GM19452 (cell line): ENCODE measurements around the gene CLEC20A.

Experiments
- ATAC-seq: cut with Tn5 transposase; IDR thresholded peaks from one replicate; pipeline ENCODE4 v1.9.1; 2021; ENCODE audit not compliant: unreplicated experiment

CLEC20A gene

DNA sequence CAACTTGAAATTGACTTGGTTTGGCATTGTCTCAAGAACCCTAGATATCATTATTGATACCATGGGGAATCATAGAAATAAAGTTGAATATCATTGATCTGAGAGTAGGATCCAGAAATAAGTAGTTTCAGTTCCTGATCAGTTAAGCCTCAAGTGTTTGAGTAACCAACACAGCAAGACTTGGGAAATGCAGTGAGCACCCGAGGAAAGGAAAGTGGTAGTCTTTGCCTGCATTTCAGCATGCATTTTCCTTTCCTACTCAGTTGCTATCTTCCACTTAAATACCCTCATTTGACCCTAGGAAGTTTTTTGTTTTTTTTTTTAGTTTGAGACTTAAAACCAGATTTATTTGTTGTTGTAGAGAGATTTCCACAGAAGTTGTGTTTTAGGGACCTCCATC, 18.9 kb downstream of the CLEC20A start:
- no peak for ATAC-seq

DNA sequence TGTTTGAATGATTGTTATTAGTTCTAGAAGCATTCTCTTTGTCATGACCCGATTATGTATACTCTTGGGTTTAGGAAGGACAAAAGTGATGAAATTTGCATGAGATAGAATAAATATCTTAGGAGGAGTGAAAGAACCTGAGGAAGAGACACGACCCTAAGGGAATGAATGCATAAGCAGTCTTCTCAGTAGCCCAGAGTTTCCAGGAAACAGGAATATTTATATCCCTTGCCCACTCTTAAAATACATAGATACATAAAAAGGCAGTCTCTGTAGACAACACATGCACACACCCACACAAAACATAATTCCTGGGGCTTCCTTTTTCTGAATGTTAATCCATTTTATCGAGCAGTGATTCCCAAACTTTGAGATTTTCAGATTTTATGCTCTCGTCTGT, 19.4 kb downstream of the CLEC20A start:
- no peak for ATAC-seq

DNA sequence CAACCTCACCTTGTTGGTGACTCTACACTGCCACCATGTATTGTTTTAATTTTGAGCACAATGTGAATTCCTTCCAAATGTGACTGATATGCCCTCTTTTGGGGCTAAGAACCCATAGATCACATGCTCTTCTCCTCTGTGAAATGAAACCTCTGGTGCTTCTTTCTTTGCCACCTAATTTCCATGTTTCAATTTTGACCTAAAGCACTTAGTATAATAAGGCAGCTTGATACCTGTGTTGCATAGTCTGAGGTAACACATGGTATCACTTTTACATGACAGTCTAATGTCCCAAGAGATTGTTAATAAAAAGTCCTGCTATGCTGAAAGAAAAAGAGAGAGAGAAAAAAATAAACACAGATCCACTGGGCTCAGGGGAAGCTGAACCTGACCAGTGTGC, 24.2 kb downstream of the CLEC20A start:
- no peak for ATAC-seq

DNA sequence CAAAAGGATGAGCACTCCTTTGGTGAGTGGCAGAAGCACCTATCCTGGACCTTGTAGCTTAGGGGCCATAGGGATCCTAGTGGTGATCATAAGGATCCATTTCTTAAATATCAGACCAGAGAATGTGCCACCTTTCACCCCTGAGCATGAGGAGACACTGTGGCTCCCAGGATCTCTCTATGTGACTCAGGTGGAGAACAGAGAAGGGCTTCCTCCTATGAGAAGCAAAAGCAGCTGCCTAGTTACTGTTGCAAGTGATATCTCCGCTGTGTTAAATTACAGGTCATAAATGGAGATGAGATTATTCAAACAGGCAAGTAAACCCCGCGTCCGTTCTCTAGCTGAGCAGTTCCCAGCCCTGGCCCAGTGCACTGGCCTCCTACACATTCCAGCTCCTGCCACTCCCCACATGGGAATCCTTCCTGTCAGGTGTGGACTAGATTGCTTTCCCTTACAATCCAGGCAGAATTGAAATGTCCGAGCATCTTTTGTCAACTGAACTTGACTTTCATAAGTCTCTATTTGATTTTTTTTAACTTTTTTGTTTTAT, 26.3 kb downstream of the CLEC20A start:
- ATAC-seq: no peak

DNA sequence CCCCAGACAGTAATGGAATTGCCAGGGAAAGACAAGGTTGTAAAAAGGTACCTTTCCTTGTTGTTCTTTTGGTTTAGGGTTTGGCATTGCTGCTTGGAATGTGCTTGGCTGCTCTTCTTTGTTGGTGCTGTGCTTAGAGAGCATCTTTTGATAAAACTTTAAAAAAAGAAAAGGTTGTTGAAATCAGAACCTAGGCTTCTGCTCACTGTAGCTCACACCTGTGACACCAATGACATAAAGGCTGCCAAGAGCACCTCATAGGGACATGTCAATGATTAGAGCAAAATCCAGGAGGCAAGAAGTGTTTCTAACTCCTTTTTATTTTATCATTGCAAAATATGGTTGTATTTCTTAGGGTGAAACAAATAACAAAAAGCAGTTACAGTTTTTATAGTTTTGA, 28.9 kb downstream of the CLEC20A start:
- ATAC-seq: no peak

DNA sequence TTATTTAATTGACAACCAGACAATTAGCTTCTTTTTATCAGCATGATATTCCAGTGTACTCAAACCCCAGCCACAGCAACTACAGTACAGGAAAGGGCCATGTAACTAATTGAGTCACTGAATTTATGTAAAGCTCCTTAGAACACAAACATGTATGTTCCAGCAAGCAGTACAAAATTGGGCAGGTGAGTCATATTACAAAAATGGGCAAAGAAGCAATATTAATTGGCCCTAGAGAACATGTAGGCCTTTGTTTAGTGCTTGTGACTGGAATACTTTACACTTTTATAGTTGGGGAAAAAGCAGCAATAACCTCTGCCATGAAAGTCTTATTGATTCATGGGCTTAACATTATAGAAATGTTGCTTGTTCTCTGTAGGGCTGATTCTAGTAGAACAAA, 31.8 kb downstream of the CLEC20A start:
- ATAC-seq: no peak

DNA sequence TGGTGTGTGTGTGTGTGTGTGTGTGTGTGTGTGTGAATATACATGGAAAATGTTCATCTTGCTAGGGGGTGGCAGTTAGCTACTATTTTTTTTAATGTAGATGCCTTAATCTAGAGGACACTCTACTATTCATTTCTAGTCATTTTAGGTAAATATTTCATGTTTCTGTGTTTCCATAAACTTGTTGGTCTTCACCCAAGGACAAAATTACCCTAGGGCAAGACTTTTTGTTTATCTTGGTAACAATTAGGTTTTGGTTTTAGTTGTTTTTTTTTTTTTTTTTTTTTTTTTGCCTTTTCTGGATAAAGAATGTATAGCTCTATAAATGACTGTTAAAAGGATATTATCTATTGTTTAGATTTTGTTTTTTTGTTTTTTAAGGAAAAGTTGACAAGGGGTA, 32.2 kb downstream of the CLEC20A start:
- no peak for ATAC-seq

DNA sequence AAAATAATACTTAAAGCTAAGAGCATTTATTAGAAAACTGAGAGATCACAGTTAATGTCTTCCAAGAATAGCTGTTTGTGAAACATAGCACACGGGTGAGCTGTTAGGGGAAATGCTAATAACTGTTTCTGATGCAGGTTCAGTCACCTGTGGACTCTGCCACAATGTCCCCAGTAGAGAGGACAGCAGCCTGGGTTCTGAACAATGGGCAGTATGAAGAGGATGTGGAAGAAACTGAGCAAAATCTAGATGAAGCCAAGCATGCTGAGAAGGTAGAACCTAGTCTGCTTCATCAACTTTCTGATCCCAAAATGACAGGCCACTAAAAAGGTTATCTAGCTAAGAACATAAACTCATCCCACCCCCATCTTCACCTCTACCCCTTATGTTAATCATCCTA, 32.6 kb downstream of the CLEC20A start:
- no peak for ATAC-seq

DNA sequence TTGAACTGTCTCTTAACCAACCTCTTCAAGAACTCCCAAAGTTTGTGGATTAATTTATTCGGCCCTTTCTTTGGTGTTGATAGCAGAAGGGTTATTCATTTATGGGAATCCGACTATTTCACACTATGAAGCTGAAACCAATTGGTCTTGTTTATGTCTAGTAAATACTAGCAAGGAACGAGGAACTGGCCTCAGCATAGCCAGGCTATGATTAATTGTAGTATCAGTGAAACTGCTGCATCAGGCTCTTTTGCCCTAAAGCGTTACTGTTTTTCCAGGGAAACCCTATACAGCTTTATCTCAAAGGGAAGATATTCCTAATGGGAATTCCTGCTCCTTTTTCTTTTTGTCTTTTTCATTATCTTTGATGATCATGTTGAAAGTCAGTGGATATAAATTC, 35.1 kb downstream of the CLEC20A start:
- ATAC-seq: no peak

DNA sequence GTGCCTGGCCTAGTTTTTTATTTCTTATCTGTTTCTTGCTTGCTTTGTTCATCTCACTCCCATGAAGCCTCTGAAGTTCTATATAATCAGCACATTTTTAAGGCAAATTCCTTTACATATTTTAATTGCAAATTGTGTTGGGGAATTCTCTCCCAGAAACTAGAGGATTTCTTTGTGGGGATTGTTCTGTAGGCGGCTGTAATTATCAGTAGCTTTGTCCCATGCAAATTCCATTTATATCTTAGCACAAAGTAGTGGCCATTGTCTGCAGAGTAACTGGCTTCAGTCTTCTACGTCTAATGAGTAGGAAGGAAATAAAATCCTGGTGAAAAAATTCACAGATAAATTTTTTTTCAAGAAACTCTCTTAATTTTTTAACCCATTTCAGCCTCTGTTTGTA, 35.7 kb downstream of the CLEC20A start:
- no peak for ATAC-seq

DNA sequence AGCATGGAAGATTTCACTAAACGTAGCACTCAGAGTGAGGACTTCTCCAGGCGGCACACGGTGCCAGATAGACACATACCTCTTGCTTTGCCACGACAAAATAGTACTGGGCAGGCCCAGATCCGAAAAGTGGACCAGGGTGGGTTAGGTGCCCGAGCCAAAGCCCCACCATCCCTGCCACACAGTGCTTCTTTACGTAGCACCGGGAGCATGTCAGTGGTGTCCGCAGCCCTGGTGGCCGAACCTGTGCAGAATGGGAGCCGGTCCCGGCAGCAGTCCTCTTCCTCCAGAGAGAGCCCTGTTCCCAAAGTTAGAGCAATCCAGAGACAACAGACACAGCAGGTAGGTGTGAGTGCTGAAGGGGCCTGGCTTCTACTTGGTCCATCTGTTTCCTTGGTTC, 38.6 kb downstream of the CLEC20A start:
- ATAC-seq: no peak

DNA sequence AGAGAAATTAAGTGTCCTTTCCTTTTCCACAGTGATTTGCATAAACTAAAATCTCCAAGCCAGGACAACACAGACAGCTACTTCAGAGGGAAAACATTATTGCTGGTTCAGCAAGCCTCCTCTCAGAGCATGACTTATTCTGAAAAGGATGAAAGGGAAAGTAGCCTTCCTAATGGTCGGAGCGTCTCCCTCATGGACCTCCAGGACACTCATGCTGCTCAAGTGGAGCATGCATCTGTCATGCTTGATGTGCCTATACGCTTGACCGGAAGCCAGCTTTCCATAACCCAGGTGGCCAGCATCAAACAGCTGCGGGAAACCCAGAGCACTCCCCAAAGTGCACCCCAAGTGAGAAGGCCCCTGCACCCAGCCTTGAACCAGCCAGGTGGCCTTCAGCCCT, 39.1 kb downstream of the CLEC20A start:
- no peak for ATAC-seq

DNA sequence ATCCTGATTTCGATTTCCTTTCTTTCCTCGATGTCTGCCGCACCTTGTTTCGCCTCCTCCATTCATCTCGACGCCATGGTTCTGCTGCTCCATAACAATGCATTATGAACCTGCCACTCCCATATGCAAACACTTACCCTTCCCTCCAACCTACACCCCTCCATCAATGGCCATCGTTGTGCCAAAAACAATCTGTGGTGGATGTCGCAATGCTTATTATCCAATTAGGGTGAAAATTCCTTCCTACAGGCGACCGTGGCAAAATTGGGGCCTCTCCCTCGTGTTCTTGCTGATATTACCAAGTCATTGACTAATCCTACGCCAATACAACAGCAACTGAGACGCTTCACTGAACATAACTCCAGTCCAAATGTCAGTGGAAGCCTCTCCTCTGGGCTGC, 40.3 kb downstream of the CLEC20A start:
- no peak for ATAC-seq

DNA sequence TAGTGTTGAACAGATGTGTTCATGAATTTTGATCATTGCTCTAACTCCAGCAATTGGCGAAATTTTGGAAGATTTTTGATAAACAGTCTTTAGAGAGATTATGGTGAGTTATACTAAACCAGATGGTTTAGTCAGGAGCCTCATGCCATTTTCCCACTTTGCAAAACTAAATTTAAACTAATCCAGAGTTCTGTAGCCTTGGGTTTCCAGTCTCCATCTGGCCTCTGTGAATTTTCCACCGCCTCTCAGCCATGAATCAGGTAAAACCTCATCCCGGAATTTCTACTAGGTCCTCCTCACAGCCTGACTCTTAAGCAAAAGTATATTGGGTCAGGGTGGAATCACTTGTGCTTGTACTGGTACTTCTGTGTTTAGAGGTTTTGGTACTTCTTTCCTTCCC, 44.8 kb downstream of the CLEC20A start:
- ATAC-seq: no peak

DNA sequence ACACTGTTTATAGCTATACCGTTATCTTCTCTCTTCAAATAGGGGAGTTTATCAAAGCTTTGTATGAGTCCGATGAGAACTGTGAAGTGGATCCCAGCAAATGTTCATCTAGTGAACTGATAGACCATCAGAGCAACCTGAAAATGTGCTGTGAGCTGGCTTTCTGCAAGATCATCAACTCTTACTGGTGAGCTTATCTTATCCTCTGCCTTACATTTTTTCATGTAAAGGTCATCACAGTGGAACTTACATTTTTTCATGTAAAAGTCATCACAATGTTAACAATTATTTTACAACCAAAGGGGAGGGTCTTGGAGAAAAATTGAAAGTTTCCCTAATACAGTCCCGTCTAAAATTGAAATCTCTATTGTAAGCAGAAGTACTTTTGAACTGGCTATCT, 45.2 kb downstream of the CLEC20A start:
- ATAC-seq: no peak

DNA sequence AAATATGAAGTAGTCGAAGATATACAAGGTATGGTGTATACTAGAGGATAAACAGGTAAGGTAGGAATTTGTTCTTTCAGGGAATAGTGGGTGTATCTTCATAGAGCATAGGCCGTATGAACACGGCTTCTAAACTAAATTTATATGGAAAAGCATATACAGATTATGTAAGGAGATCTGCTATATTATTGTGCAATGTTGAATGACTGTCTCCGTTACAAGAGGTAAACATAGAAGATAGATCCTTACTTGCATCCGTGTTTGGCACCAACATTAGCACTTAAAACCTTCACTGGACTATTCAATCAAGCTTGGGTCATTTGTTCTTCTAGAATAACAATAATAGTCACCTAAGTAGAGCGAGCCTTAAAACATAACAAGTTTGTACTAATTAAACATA, 45.9 kb downstream of the CLEC20A start:
- no peak for ATAC-seq

DNA sequence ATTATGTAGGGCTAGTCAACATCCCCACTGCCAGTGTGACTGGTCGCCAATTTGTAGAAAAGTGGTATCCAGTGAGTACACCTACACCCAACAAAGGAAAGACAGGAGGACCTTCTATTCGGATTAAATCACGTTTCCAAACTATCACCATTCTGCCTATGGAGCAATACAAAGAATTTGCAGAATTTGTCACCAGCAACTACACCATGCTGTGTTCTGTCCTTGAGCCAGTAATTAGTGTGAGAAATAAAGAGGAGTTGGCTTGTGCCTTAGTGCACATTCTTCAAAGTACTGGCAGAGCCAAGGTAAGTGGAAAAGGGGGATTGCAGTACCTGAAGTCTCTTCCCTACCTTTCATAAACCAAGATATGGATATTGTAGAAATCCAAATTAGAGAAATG, 53.8 kb downstream of the CLEC20A start:
- no peak for ATAC-seq

DNA sequence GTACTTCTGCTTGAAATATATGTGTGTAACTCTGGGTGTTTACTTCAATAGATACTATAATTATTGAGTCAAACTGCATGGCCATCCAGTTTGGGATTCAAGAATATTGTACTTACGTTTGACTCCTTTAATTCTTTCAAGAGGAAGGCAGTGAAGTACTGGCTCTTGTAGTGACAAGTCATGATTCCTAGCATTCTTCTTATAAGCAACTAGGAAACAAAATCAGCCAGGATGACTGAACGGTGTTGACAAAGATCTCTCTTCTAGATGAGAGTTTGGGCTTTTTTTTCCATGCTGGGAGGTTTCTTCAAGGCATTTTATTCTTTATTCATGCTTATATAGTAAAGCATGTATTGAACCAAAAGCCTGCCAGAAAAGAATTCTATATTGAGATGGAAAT, 58.3 kb downstream of the CLEC20A start:
- ATAC-seq: no peak

DNA sequence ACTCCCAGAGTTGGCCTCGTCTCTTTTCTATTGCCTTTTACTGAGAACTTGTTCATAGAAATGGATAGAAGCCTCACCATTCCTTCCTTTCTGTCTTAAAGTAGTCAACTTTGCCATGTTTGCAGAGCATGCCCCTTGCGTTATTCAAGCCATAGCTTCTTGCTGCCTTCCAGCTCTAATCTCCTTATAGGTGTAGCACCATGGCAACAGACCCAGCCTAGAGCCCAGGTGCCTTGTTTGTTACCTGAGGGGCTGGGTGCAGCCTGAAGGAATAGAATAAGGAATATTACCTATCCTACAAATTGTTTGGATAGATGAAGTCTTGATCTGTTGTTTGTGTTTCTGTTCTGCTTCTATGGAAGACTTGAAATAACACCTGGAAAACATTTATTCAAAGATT, 59.9 kb downstream of the CLEC20A start:
- ATAC-seq: no peak

DNA sequence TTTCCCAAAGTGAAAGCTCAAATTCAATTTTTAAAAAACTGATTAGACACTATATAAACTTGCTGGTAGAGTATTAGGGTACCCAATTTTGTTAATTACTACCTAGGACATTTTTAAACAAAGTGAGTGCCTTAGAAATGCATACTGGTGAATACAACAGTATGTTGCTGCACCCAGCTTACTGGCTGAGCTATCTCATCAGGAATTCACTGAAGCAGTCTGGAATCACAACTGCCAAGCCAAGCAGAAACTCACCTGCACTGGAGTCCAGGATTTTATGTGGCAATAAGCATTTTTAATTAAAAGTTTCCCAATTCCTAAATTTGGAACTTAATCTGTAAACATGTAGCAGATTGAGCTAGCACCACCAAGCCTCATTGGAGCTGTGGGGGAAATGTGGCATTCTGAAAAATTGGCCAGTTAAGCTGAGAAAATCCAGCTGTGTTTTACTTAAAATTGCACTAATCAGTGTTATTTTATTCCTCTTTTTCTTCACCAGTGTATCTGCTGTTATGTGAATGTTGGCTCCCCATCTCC, 61.8 kb downstream of the CLEC20A start:
- ATAC-seq: no peak

DNA sequence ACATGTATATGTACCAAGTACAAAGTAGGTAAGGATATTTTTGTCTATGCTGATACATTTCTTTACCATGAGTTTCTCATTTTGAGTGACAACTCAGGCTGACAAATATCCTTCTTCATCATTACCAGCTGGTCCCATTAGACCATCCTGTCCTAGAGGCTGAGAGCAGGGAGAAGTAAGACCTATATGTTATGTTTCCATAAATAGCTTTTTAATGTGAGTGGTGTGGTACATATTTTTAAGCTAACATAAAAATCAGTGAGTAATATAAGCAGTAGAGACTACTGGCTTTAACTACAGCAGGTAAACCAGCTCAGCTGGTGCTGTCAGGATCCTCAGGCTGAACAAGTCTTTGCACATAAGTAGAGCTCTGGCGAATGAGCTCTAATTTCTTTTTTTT, 62.4 kb downstream of the CLEC20A start:
- ATAC-seq: no peak
